Natural killer cell treated with Interleukin-12 subunit alpha and Interleukin-12 subunit beta and Interleukin-15 and Interleukin-18, amount 100 ng/mL, for 72 hours (primary cell): ENCODE results near the gene VSTM2L. TPM values are rescaled to one million over a fixed set of nuclear protein-coding genes. Genes with fewer than 3 reads are reported as not detected.

ENCODE experiments used
- ATAC-seq, 2 donors: fragments of 150-1000 bp; cut with Tn5 transposase in 1 of 2; sonication (Bioruptor Pico), chemical (Tn5 transposase) in 1 of 2; 2 replicates each; pipeline ENCODE4 v1.10.0; 2021
- DNase-seq: peaks from one replicate; pipeline ENCODE4 v3.0.0; 2022; ENCODE audit warnings: low spot score
- H3K27ac Mint-ChIP-seq, 2 donors: 1 replicate in 1 of 2; 2 replicates in 1 of 2; pipeline ENCODE4 v1.8.0; 2022; ENCODE audit warnings: mixed read lengths in 2 of 2, mild to moderate bottlenecking in 1 of 2, moderate library complexity in 1 of 2
- H3K27me3 Mint-ChIP-seq, 2 donors: 1 replicate in 1 of 2; 2 replicates in 1 of 2; pipeline ENCODE4 v1.8.0; 2022; ENCODE audit warnings: mixed read lengths in 2 of 2
- H3K36me3 Mint-ChIP-seq: one replicate; pipeline ENCODE4 v1.8.0; 2022; ENCODE audit warnings: mixed read lengths
- H3K4me1 Mint-ChIP-seq, 2 donors: 1 replicate in 1 of 2; 2 replicates in 1 of 2; pipeline ENCODE4 v1.8.0; 2022; ENCODE audit warnings: low read depth in 2 of 2, mixed read lengths in 2 of 2, mild to moderate bottlenecking in 1 of 2
- H3K4me3 Mint-ChIP-seq: one replicate; pipeline ENCODE4 v1.8.0; 2022; ENCODE audit warnings: mixed read lengths
- H3K9me3 Mint-ChIP-seq: 2 replicates; pipeline ENCODE4 v1.8.0; 2022; ENCODE audit warnings: mixed read lengths
- total RNA-seq, 2 donors: library from RNA; stranded (reverse); gene quantifications; one replicate each; pipeline ENCODE4 v1.2.3, GENCODE V29; 2022

Gene VSTM2L
- total RNA-seq, 2 donors from 2014 or later, result 0.14 to 0.75 TPM

DNA sequence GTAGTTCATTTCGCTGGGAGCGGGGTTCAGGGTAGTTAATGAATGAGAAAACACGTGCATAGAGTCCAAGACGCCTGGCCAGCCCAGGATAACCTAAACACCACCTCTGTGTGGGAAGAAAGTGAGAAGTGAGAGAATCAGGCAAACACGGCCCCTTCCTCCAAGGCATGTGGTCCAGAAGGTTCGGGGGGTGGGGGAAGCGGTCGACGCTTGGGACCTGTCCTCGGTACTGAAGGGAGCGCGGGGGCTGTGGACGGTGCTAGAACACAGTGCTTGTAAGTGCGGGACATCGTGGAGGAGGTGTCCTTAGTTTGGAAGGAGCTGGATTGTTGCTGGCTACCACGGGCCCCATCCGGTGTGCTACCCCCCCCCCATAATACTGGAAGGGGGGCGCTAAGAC, 1.7 kb upstream of the VSTM2L start:
- Mint-ChIP-seq H3K27me3 (peaks cover 42 to 50% of the 10 kb centered on the region in 2 donors), H3K4me1 (peaks cover 12 to 14% of the 10 kb centered on the region in 2 donors), H3K27ac (no peak overlapping the region), H3K4me3 (no peak overlapping the region), H3K36me3 (peaks cover 4% of the 10 kb centered on the region), H3K9me3 (no peaks in the 10 kb centered on the region)
- DNase-seq (no peak), ATAC-seq (no peak)

DNA sequence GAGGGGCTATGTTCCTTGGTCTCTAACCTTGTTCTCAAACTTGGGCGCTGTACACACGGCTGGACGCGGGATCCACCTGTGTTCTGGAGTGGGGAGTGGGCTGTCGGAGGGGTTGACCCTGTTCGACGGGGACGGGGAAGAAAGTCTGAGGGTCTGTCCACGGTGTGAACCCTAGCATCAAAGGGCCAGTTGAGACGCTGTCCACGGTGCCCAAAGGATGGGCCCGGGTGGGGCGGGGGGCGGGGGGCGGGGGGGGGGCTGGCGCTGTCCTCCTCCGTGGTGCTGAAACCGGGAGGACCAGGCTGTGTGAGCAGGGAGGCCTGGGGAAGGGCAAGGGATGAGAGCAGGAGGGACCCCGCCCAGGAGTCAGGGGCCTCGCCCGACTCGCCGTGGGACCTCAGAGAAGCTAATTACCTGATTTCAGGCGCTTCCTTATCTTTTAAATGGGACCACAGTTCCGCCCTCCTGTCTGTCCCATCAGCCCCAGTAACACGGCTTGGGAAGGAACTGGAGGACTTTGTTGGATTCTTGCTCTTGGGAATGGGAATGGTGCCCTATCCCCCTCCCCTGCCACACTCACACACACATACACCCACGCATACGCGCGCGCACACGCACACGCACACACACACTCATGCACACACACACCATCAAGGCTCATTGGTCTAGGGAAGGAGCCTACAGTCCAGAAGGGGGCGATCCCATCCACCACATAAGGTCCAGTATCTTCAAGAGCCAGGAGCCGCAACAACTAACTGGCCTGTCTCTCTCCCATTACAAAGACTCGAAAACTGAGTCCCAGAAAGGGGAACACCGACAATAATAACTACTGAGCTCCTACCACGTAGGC, 1.0 kb upstream of the VSTM2L start:
- ATAC-seq (peak in 1 of 2 donors; percentile 36), DNase-seq (no peak)
- Mint-ChIP-seq H3K27ac (no peak overlapping the region), H3K36me3 (peaks cover 4% of the 10 kb centered on the region), H3K4me3 (peak overlapping the region; percentile 33), H3K27me3 (peaks cover 44 to 50% of the 10 kb centered on the region in 2 donors), H3K9me3 (no peaks in the 10 kb centered on the region), H3K4me1 (peaks cover 12 to 14% of the 10 kb centered on the region in 2 donors)

DNA sequence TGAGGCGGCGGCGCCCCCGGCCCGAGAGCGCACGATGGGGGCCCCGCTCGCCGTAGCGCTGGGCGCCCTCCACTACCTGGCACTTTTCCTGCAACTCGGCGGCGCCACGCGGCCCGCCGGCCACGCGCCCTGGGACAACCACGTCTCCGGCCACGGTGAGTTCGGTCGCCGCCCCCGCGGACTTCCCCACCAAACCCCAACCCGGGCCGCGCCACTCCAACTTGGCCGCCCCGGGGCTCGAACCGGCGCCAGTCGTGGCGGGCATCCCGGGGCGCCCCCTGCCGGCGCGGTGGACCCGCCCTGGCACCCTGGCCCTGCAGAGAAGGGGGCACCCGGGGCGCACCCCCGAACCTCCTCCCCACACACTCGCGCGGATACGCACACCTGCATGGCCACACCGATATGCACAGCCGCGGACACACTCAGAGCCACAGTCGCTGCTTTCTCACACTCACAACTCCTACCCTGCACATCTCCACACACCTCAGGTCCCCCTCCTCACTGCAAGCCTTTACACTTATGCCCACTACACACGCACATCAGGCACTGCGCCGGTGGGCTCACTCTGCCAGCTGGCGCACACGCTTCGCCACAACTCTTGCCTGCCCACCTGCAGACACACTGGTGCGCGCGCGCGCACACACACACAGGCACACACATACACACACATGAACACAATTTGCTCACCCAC, 535 bp downstream of the VSTM2L start:
- ATAC-seq, result peak in 1 of 2 donors; percentile 11
- H3K36me3 Mint-ChIP-seq, result peaks cover 4% of the 10 kb centered on the region
- no peak for DNase-seq
- peaks cover 12 to 14% of the 10 kb centered on the region in 2 donors for H3K4me1 Mint-ChIP-seq
- no peaks in the 10 kb centered on the region for H3K9me3 Mint-ChIP-seq
- no peak overlapping the region for H3K27ac Mint-ChIP-seq
- peak overlapping the region; percentile 75 for H3K4me3 Mint-ChIP-seq
- peaks cover 44 to 51% of the 10 kb centered on the region in 2 donors for H3K27me3 Mint-ChIP-seq

DNA sequence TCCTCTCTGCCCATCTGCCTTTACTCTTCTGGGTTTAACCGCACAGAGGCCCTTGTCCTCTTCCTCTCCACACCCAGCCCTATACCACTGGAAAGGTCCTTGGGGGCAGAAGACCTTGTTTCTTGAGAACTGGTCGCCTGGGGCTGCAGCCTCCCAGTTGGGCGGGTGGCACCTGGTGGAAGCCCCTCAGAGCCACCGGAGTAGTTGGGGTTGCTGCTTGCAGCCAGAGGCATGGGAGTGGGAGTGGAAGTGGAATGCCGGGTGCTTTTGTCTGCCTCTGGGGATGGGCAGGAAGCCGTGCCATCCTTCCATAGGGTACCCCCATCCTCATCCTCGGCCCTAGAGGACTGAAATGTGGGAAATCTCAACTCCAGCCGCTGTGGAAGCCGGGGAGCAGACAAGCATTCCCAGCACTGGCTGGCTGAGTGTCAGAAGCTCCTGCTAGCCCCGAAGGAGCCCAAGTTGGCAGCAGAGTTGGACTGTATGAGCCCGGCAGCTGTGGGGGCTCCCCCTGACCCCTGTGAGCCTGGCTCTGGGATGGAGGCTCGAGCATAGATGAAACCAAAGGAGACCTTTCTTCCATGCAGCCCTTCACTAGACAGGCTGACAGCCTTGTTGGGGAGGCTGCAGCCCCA, 1.2 kb downstream of the VSTM2L start:
- peaks cover 48 to 55% of the 10 kb centered on the region in 2 donors for H3K27me3 Mint-ChIP-seq
- no peak for DNase-seq
- H3K4me1 Mint-ChIP-seq, result peaks cover 12 to 14% of the 10 kb centered on the region in 2 donors
- H3K27ac Mint-ChIP-seq, result no peak overlapping the region
- no peak for ATAC-seq
- H3K4me3 Mint-ChIP-seq, result peak overlapping the region; percentile 75
- H3K9me3 Mint-ChIP-seq, result no peaks in the 10 kb centered on the region
- peaks cover 4% of the 10 kb centered on the region for H3K36me3 Mint-ChIP-seq

DNA sequence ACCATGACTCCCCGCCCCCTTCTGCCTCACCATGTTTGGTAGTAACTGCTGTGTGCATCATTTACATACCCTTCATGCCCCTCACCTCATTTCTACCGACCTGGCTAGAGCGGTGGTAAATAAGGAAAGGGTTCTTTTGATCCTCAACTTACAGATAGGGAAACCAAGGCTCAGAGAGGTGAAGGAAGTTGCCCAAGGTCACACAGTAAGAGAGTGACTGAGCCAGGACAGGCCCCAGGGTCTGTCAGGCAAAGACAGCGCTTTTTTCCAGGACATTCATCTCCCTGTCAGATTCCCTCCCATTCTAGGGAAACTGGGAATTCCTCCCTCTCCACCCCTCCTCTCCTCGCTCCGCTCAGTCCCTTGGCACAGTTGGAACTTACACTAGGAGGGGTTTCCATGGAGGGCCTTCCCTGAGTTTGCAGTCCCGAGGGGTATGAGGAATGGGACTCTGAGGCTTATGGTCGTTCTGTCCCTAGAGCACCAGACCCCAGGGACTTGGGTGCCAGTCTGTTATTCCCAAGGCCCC, 2.0 kb downstream of the VSTM2L start:
- no peak for DNase-seq
- H3K4me3 Mint-ChIP-seq, result no peak overlapping the region
- H3K27ac Mint-ChIP-seq, result no peak overlapping the region
- H3K4me1 Mint-ChIP-seq, result peaks cover 12 to 14% of the 10 kb centered on the region in 2 donors
- H3K27me3 Mint-ChIP-seq, result peaks cover 40 to 48% of the 10 kb centered on the region in 2 donors
- no peaks in the 10 kb centered on the region for H3K9me3 Mint-ChIP-seq
- ATAC-seq, result no peak
- H3K36me3 Mint-ChIP-seq, result peaks cover 4% of the 10 kb centered on the region

DNA sequence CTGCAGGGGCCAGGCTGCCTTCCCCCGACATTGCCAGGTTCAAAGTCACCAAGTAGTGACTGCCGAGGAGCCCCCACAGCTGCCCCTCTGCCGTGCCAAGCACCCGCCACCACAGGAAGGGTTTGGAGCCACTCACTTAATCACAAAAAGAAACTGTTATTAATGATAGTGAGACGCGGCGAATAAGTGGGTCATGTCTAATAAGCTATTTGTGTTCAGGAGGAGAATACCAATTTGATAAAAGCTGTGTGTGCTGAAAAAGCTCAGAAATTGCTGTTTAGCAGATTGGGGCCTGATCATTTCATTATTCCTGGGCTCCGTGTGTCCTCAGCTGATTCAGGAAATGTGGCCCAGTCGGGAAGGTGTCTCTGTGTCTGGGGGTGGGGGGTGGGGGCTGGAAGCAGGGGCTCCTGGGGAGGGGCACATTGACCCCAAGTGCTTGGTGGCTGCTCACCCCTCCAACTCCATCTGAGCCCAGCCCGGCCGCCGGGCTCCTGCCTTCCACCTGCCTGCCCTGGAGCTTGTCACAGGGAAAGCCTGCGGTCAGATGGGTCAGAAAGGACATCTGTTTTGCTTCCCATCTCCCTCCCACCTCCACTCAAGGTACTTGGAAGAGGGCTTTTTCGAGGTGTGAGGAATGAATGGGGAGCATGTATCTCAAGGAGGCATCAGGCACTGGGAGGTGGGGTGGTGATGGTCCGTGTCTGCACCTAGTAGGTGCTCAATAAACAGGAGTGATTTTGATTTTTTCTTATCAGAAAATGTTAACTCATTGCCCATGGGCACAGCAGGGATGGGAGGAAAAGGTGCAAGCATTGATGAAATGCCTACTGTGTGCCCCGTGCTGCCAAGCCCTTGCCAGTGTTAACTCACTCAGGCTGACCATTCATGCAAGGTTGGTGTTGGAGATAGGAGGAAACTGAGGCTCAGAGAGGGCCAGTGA, 3.0 kb downstream of the VSTM2L start:
- H3K4me1 Mint-ChIP-seq, result peaks cover 12 to 14% of the 10 kb centered on the region in 2 donors
- DNase-seq (no peak), ATAC-seq (no peak)
- H3K4me3 Mint-ChIP-seq, result no peak overlapping the region
- peaks cover 4% of the 10 kb centered on the region for H3K36me3 Mint-ChIP-seq
- H3K27ac Mint-ChIP-seq, result no peak overlapping the region
- H3K27me3 Mint-ChIP-seq, result peaks cover 40% of the 10 kb centered on the region in 2 donors
- H3K9me3 Mint-ChIP-seq, result no peaks in the 10 kb centered on the region

DNA sequence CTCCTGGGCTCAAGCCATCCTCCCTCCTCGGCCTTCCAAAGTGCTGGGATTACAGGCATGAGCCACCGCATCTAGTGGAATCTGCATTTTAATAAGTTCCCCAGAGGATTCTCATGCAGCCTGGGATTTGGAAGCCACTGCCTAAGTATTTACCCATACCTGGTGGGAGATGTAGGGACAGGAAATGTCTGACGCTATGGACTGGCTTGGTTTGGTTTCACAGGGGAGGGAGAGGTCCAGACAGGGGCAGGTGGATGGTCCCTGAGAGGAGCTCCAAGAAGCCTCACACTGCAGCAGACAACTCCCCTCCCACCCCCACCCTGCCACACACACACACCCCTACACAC, 4.4 kb downstream of the VSTM2L start:
- peaks cover 4% of the 10 kb centered on the region for H3K36me3 Mint-ChIP-seq
- no peak overlapping the region for H3K27ac Mint-ChIP-seq
- no peak overlapping the region for H3K4me3 Mint-ChIP-seq
- DNase-seq (no peak), ATAC-seq (no peak)
- H3K4me1 Mint-ChIP-seq, result peaks cover 6 to 8% of the 10 kb centered on the region in 2 donors
- peaks cover 27 to 31% of the 10 kb centered on the region in 2 donors for H3K27me3 Mint-ChIP-seq
- no peaks in the 10 kb centered on the region for H3K9me3 Mint-ChIP-seq

DNA sequence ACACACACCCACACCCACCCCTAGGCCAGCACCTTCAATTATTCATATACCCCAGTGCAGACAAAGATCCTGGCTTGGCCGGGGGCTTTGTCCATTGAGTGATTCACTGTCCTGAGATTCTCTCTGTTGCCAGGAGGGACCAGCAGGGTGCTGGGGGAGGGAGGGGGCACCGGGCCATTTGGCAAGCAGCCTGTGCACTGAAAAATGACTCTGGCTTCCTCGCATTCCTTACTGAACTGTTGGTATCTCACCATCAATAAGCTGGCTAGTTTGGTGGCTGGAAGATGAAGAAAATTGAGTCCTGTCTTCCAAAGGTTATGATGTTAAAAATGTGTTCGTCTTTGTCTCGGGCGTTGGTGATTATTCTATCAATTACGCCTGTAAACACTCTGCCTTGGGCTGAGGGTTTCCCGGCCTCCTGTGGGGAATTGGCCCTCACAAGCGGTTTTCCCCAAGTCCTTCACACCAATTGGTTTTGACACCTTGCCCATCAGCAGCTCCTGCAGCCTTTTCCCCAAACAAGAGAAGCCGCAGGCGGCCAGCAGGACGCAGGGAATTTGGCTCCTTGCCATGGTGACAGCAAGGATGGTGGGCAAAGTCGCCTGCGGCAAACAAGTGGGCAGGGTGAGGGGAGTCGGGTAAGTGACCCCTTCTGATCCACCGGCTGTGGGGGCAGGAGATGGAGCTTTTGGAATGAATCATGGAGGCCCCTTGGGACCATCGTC, 4.9 kb downstream of the VSTM2L start:
- Mint-ChIP-seq H3K4me3 (no peak overlapping the region), H3K27ac (no peak overlapping the region), H3K27me3 (peaks cover 25 to 34% of the 10 kb centered on the region in 2 donors), H3K4me1 (peaks cover 5 to 6% of the 10 kb centered on the region in 2 donors), H3K9me3 (no peaks in the 10 kb centered on the region), H3K36me3 (peaks cover 4% of the 10 kb centered on the region)
- no peak for ATAC-seq
- no peak for DNase-seq

DNA sequence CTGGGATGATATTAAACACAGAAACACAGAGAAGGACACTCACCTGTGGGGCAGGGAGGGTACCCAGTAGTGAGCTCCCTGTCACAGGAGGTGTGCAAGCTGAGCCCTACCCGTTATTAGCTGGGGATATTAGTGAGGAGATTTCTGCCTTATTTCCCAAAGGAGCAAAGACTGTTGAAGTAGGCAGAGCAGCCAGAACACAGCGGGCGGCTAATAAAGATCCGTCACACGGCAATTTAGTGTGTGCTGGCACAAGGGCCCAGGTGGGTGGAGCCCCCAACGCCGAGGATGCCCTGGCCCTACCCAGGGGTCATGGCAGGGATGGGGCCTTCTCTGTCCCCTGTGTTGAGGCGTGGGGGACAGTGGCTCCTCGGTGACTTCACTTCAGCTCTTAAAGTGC, 8.3 kb downstream of the VSTM2L start:
- Mint-ChIP-seq H3K27me3 (peaks cover 7 to 27% of the 10 kb centered on the region in 2 donors), H3K4me1 (peaks cover 11 to 14% of the 10 kb centered on the region in 2 donors), H3K36me3 (no peaks in the 10 kb centered on the region), H3K9me3 (no peaks in the 10 kb centered on the region), H3K27ac (no peak overlapping the region), H3K4me3 (no peak overlapping the region)
- DNase-seq, result no peak
- no peak for ATAC-seq

DNA sequence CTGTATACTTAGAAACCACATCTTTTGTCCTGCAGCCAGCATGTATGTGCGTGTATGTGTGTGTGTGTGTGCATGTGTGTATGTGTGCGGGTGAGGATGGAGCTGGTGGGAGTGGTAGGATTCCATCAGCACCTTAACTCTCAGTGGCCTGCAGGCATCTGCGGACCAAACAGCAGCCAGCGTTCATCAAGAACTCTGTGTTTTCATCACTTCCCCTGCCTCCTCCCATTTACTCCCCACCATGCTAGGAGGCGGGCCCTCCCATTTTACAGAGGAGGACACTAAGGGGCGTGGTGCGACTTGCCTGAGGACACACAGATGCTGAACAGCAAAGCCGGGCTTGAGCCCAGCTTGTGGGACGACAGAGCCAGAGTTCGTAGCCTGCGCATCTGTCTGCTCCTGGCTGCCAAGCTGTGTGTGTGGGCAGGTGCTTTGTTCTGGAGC, 8.9 kb downstream of the VSTM2L start:
- DNase-seq (no peak), ATAC-seq (peak in 1 of 2 donors; percentile 5)
- no peaks in the 10 kb centered on the region for H3K9me3 Mint-ChIP-seq
- no peak overlapping the region for H3K27ac Mint-ChIP-seq
- H3K27me3 Mint-ChIP-seq, result peaks cover 7 to 30% of the 10 kb centered on the region in 2 donors
- H3K4me3 Mint-ChIP-seq, result no peak overlapping the region
- no peaks in the 10 kb centered on the region for H3K36me3 Mint-ChIP-seq
- peaks cover 14 to 15% of the 10 kb centered on the region in 2 donors for H3K4me1 Mint-ChIP-seq

DNA sequence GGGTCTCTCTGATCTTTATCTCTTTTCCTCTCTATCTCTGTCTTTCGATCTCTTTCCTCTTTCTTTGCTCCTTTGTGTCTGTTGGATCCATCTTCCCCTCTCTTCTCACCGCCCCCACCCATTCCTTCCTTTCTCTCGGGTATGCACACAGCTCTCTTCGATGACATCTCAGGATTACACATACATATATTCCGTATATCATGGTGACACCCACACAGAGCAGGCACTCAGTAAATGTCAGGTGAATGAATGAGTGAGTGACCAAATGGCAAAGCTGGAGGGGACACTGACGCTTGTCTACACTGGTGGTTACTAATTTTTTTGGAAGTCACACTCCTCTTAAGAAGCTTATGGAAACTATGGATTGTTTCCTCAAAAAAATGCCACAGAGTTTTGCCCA, 9.9 kb downstream of the VSTM2L start:
- Mint-ChIP-seq H3K27ac (no peak overlapping the region), H3K27me3 (peaks cover 7 to 30% of the 10 kb centered on the region in 2 donors), H3K4me3 (no peak overlapping the region), H3K4me1 (peaks cover 14 to 15% of the 10 kb centered on the region in 2 donors), H3K9me3 (no peaks in the 10 kb centered on the region), H3K36me3 (no peaks in the 10 kb centered on the region)
- DNase-seq, result no peak
- ATAC-seq, result no peak

DNA sequence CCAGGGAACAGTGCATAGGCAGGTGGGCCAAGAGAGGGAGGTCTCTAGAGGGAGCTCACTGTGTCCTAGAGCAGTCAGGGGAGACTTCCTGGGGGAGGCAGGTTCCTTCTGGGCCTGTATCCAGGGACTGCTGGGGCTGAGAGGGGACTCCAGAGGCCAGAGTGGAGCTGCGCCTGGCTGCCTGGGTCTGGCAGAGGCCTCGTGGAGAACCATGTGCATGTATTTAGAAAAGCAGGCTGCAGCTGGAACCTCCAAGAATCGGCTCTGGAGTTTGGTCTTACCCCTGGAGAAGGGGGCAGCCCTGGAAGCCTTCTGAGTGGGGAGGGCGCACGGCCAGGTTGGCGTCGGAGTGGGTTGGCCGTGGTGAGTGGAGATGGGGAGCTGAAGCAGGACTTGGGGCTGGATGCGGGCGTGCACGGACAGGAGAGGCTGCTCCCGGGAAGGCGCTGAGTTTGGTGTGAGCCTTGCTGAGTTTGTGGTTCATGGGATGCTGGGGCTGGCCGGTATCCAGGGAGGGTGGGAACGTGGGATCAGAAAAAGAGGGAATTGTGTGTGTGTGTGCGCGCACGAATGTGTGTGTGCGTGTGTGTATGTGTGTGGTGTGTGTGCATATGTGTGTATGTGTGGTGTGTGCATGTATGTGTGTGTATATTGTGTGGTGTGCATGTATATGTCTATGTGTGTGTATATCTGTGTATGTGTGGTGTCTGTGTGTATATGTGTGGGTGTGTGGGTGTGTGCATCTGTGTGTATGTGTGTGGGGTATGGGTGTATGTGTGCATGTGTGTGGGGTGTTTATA, 10.8 kb downstream of the VSTM2L start:
- Mint-ChIP-seq H3K4me3 (peak overlapping the region; percentile 64), H3K4me1 (peaks cover 14 to 15% of the 10 kb centered on the region in 2 donors), H3K9me3 (no peaks in the 10 kb centered on the region), H3K27me3 (peaks cover 4 to 29% of the 10 kb centered on the region in 2 donors), H3K36me3 (no peaks in the 10 kb centered on the region), H3K27ac (no peak overlapping the region)
- DNase-seq (no peak), ATAC-seq (no peak)
